NT2/D1 (cell line): ENCODE measurements around the gene PHF13.

ENCODE experiments used
- SUZ12 ChIP-seq: IDR thresholded peaks from 2 replicates; pipeline ENCODE4 v1.6.1; 2011; ENCODE audit not compliant: insufficient read length, insufficient read depth; ENCODE audit errors: extremely low read depth
- YY1 ChIP-seq: IDR thresholded peaks from 2 replicates; pipeline ENCODE4 v1.6.1; 2011; ENCODE audit not compliant: insufficient read length, insufficient read depth
- ZNF274 ChIP-seq: IDR thresholded peaks from 2 replicates; pipeline ENCODE4 v1.6.1; 2011; ENCODE audit warnings: mild to moderate bottlenecking, low read depth, low read length

DNA sequence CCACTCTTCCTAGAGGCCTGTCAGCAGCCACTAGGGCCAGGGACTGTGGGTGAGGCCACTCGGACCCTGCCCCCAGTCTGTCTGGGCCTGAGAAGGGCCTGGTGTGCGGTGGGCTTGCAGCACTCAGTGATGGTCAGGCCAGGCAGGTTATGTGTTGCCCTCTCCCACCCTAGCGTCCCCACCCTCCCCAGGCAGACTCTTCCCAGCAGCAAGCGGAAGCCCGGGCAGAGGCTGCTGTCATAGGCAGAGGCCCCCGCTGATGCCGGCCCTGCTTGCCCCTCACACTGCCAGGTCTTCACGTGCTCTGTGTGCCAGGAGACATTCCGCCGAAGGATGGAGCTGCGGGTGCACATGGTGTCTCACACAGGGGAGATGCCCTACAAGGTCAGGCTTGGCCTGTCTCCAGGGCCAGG is 27.1 kb upstream of the PHF13 start:
- no peak for TF ChIP-seq ZNF274
- no peak for TF ChIP-seq SUZ12
- no peak for TF ChIP-seq YY1
